IgD-negative memory B cell (primary cell): ENCODE results near the gene TICAM2. TPM values are rescaled to one million over a fixed set of nuclear protein-coding genes. Genes with fewer than 3 reads are reported as not detected.

ENCODE experiments used
- H3K27ac Mint-ChIP-seq, 3 donors: one replicate each; pipeline ENCODE4 v1.8.0; 2020 to 2022; ENCODE audit warnings: mild to moderate bottlenecking in 3 of 3, mixed read lengths in 3 of 3, moderate library complexity in 1 of 3
- H3K27me3 Mint-ChIP-seq: one replicate; pipeline ENCODE4 v1.8.0; 2021; ENCODE audit warnings: mixed read lengths
- H3K36me3 Mint-ChIP-seq: one replicate; pipeline ENCODE4 v1.8.0; 2020; ENCODE audit warnings: mild to moderate bottlenecking, mixed read lengths
- H3K4me1 Mint-ChIP-seq, 3 donors: one replicate each; pipeline ENCODE4 v1.8.0; 2020 to 2022; ENCODE audit warnings: mixed read lengths in 3 of 3, mild to moderate bottlenecking in 1 of 3
- H3K4me3 Mint-ChIP-seq, 4 donors: one replicate each; pipeline ENCODE4 v1.8.0; 2020 to 2022; ENCODE audit warnings: mild to moderate bottlenecking in 4 of 4, mixed read lengths in 4 of 4, moderate library complexity in 3 of 4
- H3K9me3 Mint-ChIP-seq, 3 donors: one replicate each; pipeline ENCODE4 v1.8.0; 2020 to 2021; ENCODE audit warnings: mixed read lengths in 3 of 3, mild to moderate bottlenecking in 1 of 3
- polyA plus RNA-seq: library from polyadenylated mRNA; unstranded; fragments of 300-500 nt; fragmentation: Illumina TruSeq; gene quantifications from one replicate; pipeline ENCODE4 v1.2.3, GENCODE V29; 2021

Gene TICAM2
- polyA plus RNA-seq, 1 donor from 2014 or later: 4.4 TPM

GRCh38 chr5:115544043-115544435 lies 58.2 kb downstream of the TICAM2 start:
- Mint-ChIP-seq H3K4me1 (peaks cover 29 to 40% (median 36%) of the 10 kb centered on the region in 3 donors), H3K4me3 (peak overlapping the region; percentile 81 to 99 (median 96)), H3K36me3 (peaks cover 2% of the 10 kb centered on the region), H3K9me3 (peaks cover 0 to 3% (median 1%) of the 10 kb centered on the region in 3 donors), H3K27ac (peak overlapping the region; percentile 66 to 97 (median 96)), H3K27me3 (no peaks in the 10 kb centered on the region)

GRCh38 chr5:115543365-115544042 lies 58.8 kb downstream of the TICAM2 start:
- Mint-ChIP-seq H3K4me3 (peak overlapping the region; percentile 81 to 99 (median 96)), H3K27me3 (no peaks in the 10 kb centered on the region), H3K9me3 (peaks cover 0 to 3% (median 1%) of the 10 kb centered on the region in 3 donors)

GRCh38 chr5:115542651-115543364 lies 59.5 kb downstream of the TICAM2 start:
- H3K27ac Mint-ChIP-seq: peak overlapping the region; percentile 66 to 97 (median 96)
- H3K4me3 Mint-ChIP-seq: peak overlapping the region; percentile 81 to 99 (median 96)
- H3K4me1 Mint-ChIP-seq: peaks cover 34 to 53% (median 47%) of the 10 kb centered on the region in 3 donors
- H3K36me3 Mint-ChIP-seq: peaks cover 5% of the 10 kb centered on the region
- peaks cover 0 to 3% (median 1%) of the 10 kb centered on the region in 3 donors for H3K9me3 Mint-ChIP-seq
- no peaks in the 10 kb centered on the region for H3K27me3 Mint-ChIP-seq

More at GRCh38 chr5:115543365-115544042, 58.8 kb downstream of the TICAM2 start:
- H3K36me3 Mint-ChIP-seq: peaks cover 5% of the 10 kb centered on the region
- peaks cover 32 to 46% (median 40%) of the 10 kb centered on the region in 3 donors for H3K4me1 Mint-ChIP-seq
- H3K27ac Mint-ChIP-seq: peak overlapping the region; percentile 66 to 97 (median 96)

GRCh38 chr5:115542086-115542485 lies 60.2 kb downstream of the TICAM2 start:
- Mint-ChIP-seq H3K27me3 (no peaks in the 10 kb centered on the region), H3K27ac (peak overlapping the region; percentile 66 to 97 (median 90))

GRCh38 chr5:115541611-115542010 lies 60.7 kb downstream of the TICAM2 start:
- Mint-ChIP-seq H3K9me3 (peaks cover 0 to 3% (median 1%) of the 10 kb centered on the region in 3 donors), H3K4me3 (peak overlapping the region; percentile 81 to 99 (median 96)), H3K27me3 (no peaks in the 10 kb centered on the region), H3K36me3 (peaks cover 11% of the 10 kb centered on the region), H3K4me1 (peaks cover 45 to 65% (median 57%) of the 10 kb centered on the region in 3 donors), H3K27ac (peak overlapping the region in 2 of 3 donors; percentile 66 to 90)

More at GRCh38 chr5:115542086-115542485, 60.2 kb downstream of the TICAM2 start:
- Mint-ChIP-seq H3K4me3 (peak overlapping the region; percentile 81 to 99 (median 96)), H3K36me3 (peaks cover 7% of the 10 kb centered on the region), H3K4me1 (peaks cover 40 to 60% (median 52%) of the 10 kb centered on the region in 3 donors), H3K9me3 (peaks cover 0 to 3% (median 1%) of the 10 kb centered on the region in 3 donors)

- peaks cover 0 to 3% (median 0%) of the 10 kb centered on the region in 3 donors for H3K9me3 Mint-ChIP-seq
- H3K4me3 Mint-ChIP-seq: peak overlapping the region in 1 of 4 donors; percentile 36
- H3K27me3 Mint-ChIP-seq: no peaks in the 10 kb centered on the region
- H3K36me3 Mint-ChIP-seq: peaks cover 18% of the 10 kb centered on the region
- H3K27ac Mint-ChIP-seq: no peak overlapping the region
- H3K4me1 Mint-ChIP-seq: peaks cover 49 to 79% (median 69%) of the 10 kb centered on the region in 3 donors
Observed at GRCh38 chr5:115535479-115536035, 66.7 kb downstream of the TICAM2 start.

GRCh38 chr5:115532517-115532916 lies 69.8 kb downstream of the TICAM2 start:
- H3K27ac Mint-ChIP-seq: no peak overlapping the region
- no peaks in the 10 kb centered on the region for H3K27me3 Mint-ChIP-seq
- H3K9me3 Mint-ChIP-seq: peaks cover 0 to 3% (median 0%) of the 10 kb centered on the region in 3 donors
- no peak overlapping the region for H3K4me3 Mint-ChIP-seq
- peaks cover 15% of the 10 kb centered on the region for H3K36me3 Mint-ChIP-seq
- peaks cover 49 to 72% (median 59%) of the 10 kb centered on the region in 3 donors for H3K4me1 Mint-ChIP-seq

GRCh38 chr5:115531787-115532367 lies 70.4 kb downstream of the TICAM2 start:
- Mint-ChIP-seq H3K27me3 (no peaks in the 10 kb centered on the region), H3K4me1 (peaks cover 44 to 66% (median 56%) of the 10 kb centered on the region in 3 donors), H3K4me3 (no peak overlapping the region), H3K9me3 (peaks cover 0 to 3% (median 0%) of the 10 kb centered on the region in 3 donors), H3K36me3 (peaks cover 10% of the 10 kb centered on the region), H3K27ac (peak overlapping the region in 2 of 3 donors; percentile 2 to 6)

- H3K27me3 Mint-ChIP-seq: no peaks in the 10 kb centered on the region
- H3K27ac Mint-ChIP-seq: peak overlapping the region in 1 of 3 donors; percentile 2
- H3K4me1 Mint-ChIP-seq: peaks cover 41 to 66% (median 55%) of the 10 kb centered on the region in 3 donors
- no peak overlapping the region for H3K4me3 Mint-ChIP-seq
- peaks cover 0 to 3% (median 0%) of the 10 kb centered on the region in 3 donors for H3K9me3 Mint-ChIP-seq
- peaks cover 6% of the 10 kb centered on the region for H3K36me3 Mint-ChIP-seq
Observed at GRCh38 chr5:115531380-115531779, 70.9 kb downstream of the TICAM2 start.

GRCh38 chr5:115530426-115530825 lies 71.9 kb downstream of the TICAM2 start:
- H3K9me3 Mint-ChIP-seq: peaks cover 0 to 2% (median 0%) of the 10 kb centered on the region in 3 donors
- peaks cover 34 to 63% (median 50%) of the 10 kb centered on the region in 3 donors for H3K4me1 Mint-ChIP-seq
- H3K27me3 Mint-ChIP-seq: no peaks in the 10 kb centered on the region
- peaks cover 5% of the 10 kb centered on the region for H3K36me3 Mint-ChIP-seq
- no peak overlapping the region for H3K4me3 Mint-ChIP-seq
- no peak overlapping the region for H3K27ac Mint-ChIP-seq

Other genes starting within 250 kb of the TICAM2 start
- gene FEM1C, start 57.7 kb downstream of the TICAM2 start, polyA plus RNA-seq: 2.9 TPM
- 26.0 TPM for gene TMED7, start 23.6 kb upstream of the TICAM2 start, polyA plus RNA-seq
- not detected for gene CDO1, start 214.2 kb upstream of the TICAM2 start, polyA plus RNA-seq
- 112 TPM for gene ATG12, start 239.1 kb upstream of the TICAM2 start, polyA plus RNA-seq
- 87.5 TPM for gene AP3S1, start 239.5 kb upstream of the TICAM2 start, polyA plus RNA-seq